Memory B cell (primary cell): Measurements from ENCODE around the gene ARID3A.

Source experiments
- ATAC-seq: fragments of 150-1000 bp; cut with Tn5 transposase; 2 replicates; pipeline ENCODE4 v1.10.0; 2021; ENCODE audit warnings: low read depth, mild to moderate bottlenecking, moderate library complexity
- DNase-seq, 2 donors: peaks; one replicate each; pipeline ENCODE4 v3.0.0; 2022; ENCODE audit warnings: low spot score in 2 of 2
- H3K27ac Mint-ChIP-seq: one replicate; pipeline ENCODE4 v1.8.0; 2022; ENCODE audit warnings: mild to moderate bottlenecking, moderate library complexity, mixed read lengths
- H3K27me3 Mint-ChIP-seq: one replicate; pipeline ENCODE4 v1.8.0; 2022; ENCODE audit warnings: mixed read lengths
- H3K36me3 Mint-ChIP-seq: one replicate; pipeline ENCODE4 v1.8.0; 2022; ENCODE audit warnings: mild to moderate bottlenecking, mixed read lengths
- H3K4me1 Mint-ChIP-seq: one replicate; pipeline ENCODE4 v1.8.0; 2022; ENCODE audit warnings: mixed read lengths
- H3K4me3 Mint-ChIP-seq: one replicate; pipeline ENCODE4 v1.8.0; 2022; ENCODE audit warnings: mild to moderate bottlenecking, moderate library complexity, mixed read lengths
- H3K9me3 Mint-ChIP-seq: one replicate; pipeline ENCODE4 v1.8.0; 2022; ENCODE audit warnings: mixed read lengths

Gene ARID3A

GRCh38 chr19:991932-992669 is 66.3 kb downstream of the ARID3A start:
- no peaks in the 10 kb centered on the region for H3K36me3 Mint-ChIP-seq
- DNase-seq (no peak), ATAC-seq (no peak)
- peaks cover 6% of the 10 kb centered on the region for H3K4me1 Mint-ChIP-seq
- no peak overlapping the region for H3K27ac Mint-ChIP-seq
- H3K27me3 Mint-ChIP-seq, result peaks cover 2% of the 10 kb centered on the region
- no peak overlapping the region for H3K4me3 Mint-ChIP-seq
- H3K9me3 Mint-ChIP-seq, result no peaks in the 10 kb centered on the region

- Mint-ChIP-seq H3K4me3 (no peak overlapping the region), H3K9me3 (no peaks in the 10 kb centered on the region), H3K27ac (no peak overlapping the region), H3K27me3 (peaks cover 2% of the 10 kb centered on the region), H3K4me1 (peaks cover 6% of the 10 kb centered on the region), H3K36me3 (no peaks in the 10 kb centered on the region)
- no peak for ATAC-seq
- no peak for DNase-seq
Measured at GRCh38 chr19:992670-993055, 66.8 kb downstream of the ARID3A start.

- Mint-ChIP-seq H3K36me3 (no peaks in the 10 kb centered on the region), H3K4me3 (no peak overlapping the region), H3K27ac (no peak overlapping the region), H3K27me3 (peaks cover 2% of the 10 kb centered on the region), H3K4me1 (peaks cover 6% of the 10 kb centered on the region), H3K9me3 (no peaks in the 10 kb centered on the region)
- DNase-seq (no peak), ATAC-seq (no peak)
Measured at GRCh38 chr19:993361-993830, 67.6 kb downstream of the ARID3A start.

GRCh38 chr19:993831-994393 is 68.1 kb downstream of the ARID3A start:
- Mint-ChIP-seq H3K27me3 (peaks cover 5% of the 10 kb centered on the region), H3K4me1 (peaks cover 6% of the 10 kb centered on the region), H3K36me3 (no peaks in the 10 kb centered on the region), H3K9me3 (no peaks in the 10 kb centered on the region), H3K4me3 (no peak overlapping the region), H3K27ac (no peak overlapping the region)
- DNase-seq (no peak), ATAC-seq (no peak)

- H3K4me3 Mint-ChIP-seq, result no peak overlapping the region
- ATAC-seq, result no peak
- H3K9me3 Mint-ChIP-seq, result no peaks in the 10 kb centered on the region
- H3K36me3 Mint-ChIP-seq, result no peaks in the 10 kb centered on the region
- H3K27me3 Mint-ChIP-seq, result peaks cover 10% of the 10 kb centered on the region
- no peak overlapping the region for H3K27ac Mint-ChIP-seq
- DNase-seq, result no peak
- peaks cover 6% of the 10 kb centered on the region for H3K4me1 Mint-ChIP-seq
Measured at GRCh38 chr19:994516-994915, 68.7 kb downstream of the ARID3A start.

- H3K9me3 Mint-ChIP-seq, result no peaks in the 10 kb centered on the region
- no peak overlapping the region for H3K4me3 Mint-ChIP-seq
- no peak overlapping the region for H3K27ac Mint-ChIP-seq
- ATAC-seq, result no peak
- no peaks in the 10 kb centered on the region for H3K36me3 Mint-ChIP-seq
- H3K4me1 Mint-ChIP-seq, result peaks cover 6% of the 10 kb centered on the region
- peaks cover 10% of the 10 kb centered on the region for H3K27me3 Mint-ChIP-seq
- no peak for DNase-seq
Measured at GRCh38 chr19:995051-995827, 69.4 kb downstream of the ARID3A start.

GRCh38 chr19:996051-996838 is 70.4 kb downstream of the ARID3A start:
- DNase-seq, result peak; percentile 46 to 63
- H3K27ac Mint-ChIP-seq, result peak overlapping the region; percentile 32

GRCh38 chr19:998064-998463 is 72.2 kb downstream of the ARID3A start:
- Mint-ChIP-seq H3K27me3 (peaks cover 19% of the 10 kb centered on the region), H3K4me1 (peaks cover 13% of the 10 kb centered on the region), H3K9me3 (no peaks in the 10 kb centered on the region), H3K36me3 (no peaks in the 10 kb centered on the region), H3K27ac (no peak overlapping the region), H3K4me3 (no peak overlapping the region)
- DNase-seq (no peak), ATAC-seq (no peak)

More at GRCh38 chr19:996051-996838, 70.4 kb downstream of the ARID3A start:
- H3K36me3 Mint-ChIP-seq, result no peaks in the 10 kb centered on the region
- H3K27me3 Mint-ChIP-seq, result peaks cover 13% of the 10 kb centered on the region
- H3K9me3 Mint-ChIP-seq, result no peaks in the 10 kb centered on the region
- ATAC-seq, result peak; percentile 65
- H3K4me3 Mint-ChIP-seq, result no peak overlapping the region
- peaks cover 9% of the 10 kb centered on the region for H3K4me1 Mint-ChIP-seq

GRCh38 chr19:999379-999719 is 73.5 kb downstream of the ARID3A start:
- DNase-seq (no peak), ATAC-seq (no peak)
- H3K27ac Mint-ChIP-seq, result no peak overlapping the region
- no peaks in the 10 kb centered on the region for H3K36me3 Mint-ChIP-seq
- H3K27me3 Mint-ChIP-seq, result peaks cover 22% of the 10 kb centered on the region
- H3K4me1 Mint-ChIP-seq, result peaks cover 16% of the 10 kb centered on the region
- H3K9me3 Mint-ChIP-seq, result no peaks in the 10 kb centered on the region
- H3K4me3 Mint-ChIP-seq, result peak overlapping the region; percentile 67

GRCh38 chr19:1000095-1000494 is 74.3 kb downstream of the ARID3A start, which contains the start of gene GRIN3B:
Gene GRIN3B, plus strand, starts transcription at chr19:1000419. Its CDS starts 19 bp downstream, at chr19:1000438.
- peak in 1 of 2 donors; percentile 49 for DNase-seq
- no peaks in the 10 kb centered on the region for H3K36me3 Mint-ChIP-seq
- peak within 1 kb of the TSS; percentile 71 for H3K4me3 Mint-ChIP-seq

GRCh38 chr19:1000591-1001537 is 75.0 kb downstream of the ARID3A start:
- Mint-ChIP-seq H3K36me3 (no peaks in the 10 kb centered on the region), H3K4me3 (peak overlapping the region; percentile 71), H3K27me3 (peaks cover 22% of the 10 kb centered on the region), H3K27ac (peak overlapping the region; percentile 13), H3K9me3 (no peaks in the 10 kb centered on the region), H3K4me1 (peaks cover 16% of the 10 kb centered on the region)
- DNase-seq (peak in 1 of 2 donors; percentile 54), ATAC-seq (no peak)

More at GRCh38 chr19:1000095-1000494, 74.3 kb downstream of the ARID3A start, which contains the start of gene GRIN3B:
- Mint-ChIP-seq H3K27ac (peak within 1 kb of the TSS; percentile 13), H3K9me3 (no peaks in the 10 kb centered on the region), H3K4me1 (peaks cover 16% of the 10 kb centered on the region), H3K27me3 (peaks cover 22% of the 10 kb centered on the region)
- ATAC-seq, result peak; percentile 54

- H3K27ac Mint-ChIP-seq, result no peak overlapping the region
- ATAC-seq (peak; percentile 71), DNase-seq (peak; percentile 79 to 88)
- H3K4me1 Mint-ChIP-seq, result peaks cover 12% of the 10 kb centered on the region
- no peaks in the 10 kb centered on the region for H3K9me3 Mint-ChIP-seq
- peak overlapping the region; percentile 71 for H3K4me3 Mint-ChIP-seq
- no peaks in the 10 kb centered on the region for H3K36me3 Mint-ChIP-seq
- H3K27me3 Mint-ChIP-seq, result peaks cover 20% of the 10 kb centered on the region
Measured at GRCh38 chr19:1001538-1002166, 75.8 kb downstream of the ARID3A start.
